Adrenal gland (tissue), 5 donors: ENCODE data around the gene ACVRL1.

Experiments
- CTCF ChIP-seq, 6 experiments: fragments of 450-650 bp in 4 of 6; fragments of 200-600 bp in 2 of 6; sonication (generic) in 1 of 6; IDR thresholded peaks; 1 replicate in 5 of 6; 2 replicates in 1 of 6; pipeline versions ENCODE4 v1.5.1 to v1.8.0; 2016 to 2021; ENCODE audit warnings: antibody characterized with exemption in 6 of 6, mild to moderate bottlenecking in 2 of 6, moderate library complexity in 1 of 6
- POLR2A ChIP-seq, 2 donors: fragments of 450-650 bp; IDR thresholded peaks; one replicate each; pipeline ENCODE4 v1.6.1; 2017; ENCODE audit warnings: antibody characterized with exemption in 2 of 2, mild to moderate bottlenecking in 2 of 2, moderate library complexity in 1 of 2
- donor health status: DM: no; HTN: no; CAD: no.

- no peak for TF ChIP-seq CTCF (IDR thresholded peaks at IDR 0.05)
- TF ChIP-seq POLR2A (IDR thresholded peaks at IDR 0.05): no peak
Observed at GRCh38 chr12:51950682-51951198, 43.4 kb downstream of the ACVRL1 start.
